Measurements from ENCODE around the gene SLC38A9. TPM values are rescaled to one million over a fixed set of nuclear protein-coding genes. Genes with fewer than 3 reads are reported as not detected.

Gene SLC38A9
- total and polyA plus RNA-seq, 2 donors (not counting 1 experiment from before 2014, with no cell fraction given) = 23.4 to 36.3 TPM

DNA sequence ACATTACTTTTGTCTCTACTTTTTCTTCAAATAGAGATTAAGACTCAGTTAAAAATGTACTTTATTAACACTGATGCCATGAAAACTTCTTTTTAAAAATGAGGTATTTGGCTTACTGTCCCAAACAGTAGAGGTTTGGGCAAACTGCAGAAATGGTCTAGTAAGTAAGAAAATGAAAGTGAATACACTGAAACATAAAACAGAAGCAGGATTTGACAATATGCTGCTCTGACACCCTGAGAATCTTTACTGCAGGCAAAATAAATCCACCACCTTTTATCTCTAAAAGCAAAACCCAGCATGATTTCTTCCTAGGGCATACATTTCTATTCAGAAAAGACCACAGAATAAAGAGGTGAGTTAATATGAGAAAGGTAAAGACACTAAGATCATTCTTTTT lies 86.2 kb downstream of the SLC38A9 start:
- no peaks in the 10 kb centered on the region for H3K4me1 ChIP-seq (ENCODE audit: control insufficient read depth in 2 of 2, insufficient read depth in 2 of 2, low read length in 2 of 2)
- DNase-seq (no peak), ATAC-seq (ENCODE audit: low read depth) (no peak)
- no peak overlapping the region for H3K4me3 ChIP-seq (ENCODE audit: control extremely low read depth in 1 of 5, extremely low read depth in 1 of 5, insufficient read depth in 1 of 5, low read depth in 2 of 5, low read length in 4 of 5)
- no peaks in the 10 kb centered on the region for H3K27me3 ChIP-seq (replicated peaks in 1 of 4; ENCODE audit: control extremely low read depth in 1 of 4, control insufficient read depth in 3 of 4, insufficient read depth in 4 of 4, low read length in 3 of 4)
- no peaks in the 10 kb centered on the region for H3K79me2 ChIP-seq (ENCODE audit: control insufficient read depth, insufficient read depth, low read length)
- H3K9me3 ChIP-seq (ENCODE audit: control extremely low read depth in 1 of 3, control insufficient read depth in 2 of 3, insufficient read depth in 1 of 3, low read length in 2 of 3) = no peaks in the 10 kb centered on the region
- H4K20me1 ChIP-seq (ENCODE audit: control insufficient read depth, insufficient read depth, low read length, poor library complexity, severe bottlenecking) = no peaks in the 10 kb centered on the region
- H3K9ac ChIP-seq (ENCODE audit: low read length) = no peak overlapping the region
- H2AFZ ChIP-seq (ENCODE audit: insufficient read depth, low read depth, low read length, poor library complexity, severe bottlenecking) = no peak overlapping the region
- H3K27ac ChIP-seq (ENCODE audit: low read length in 2 of 2) = no peak overlapping the region
- H3K9me3 Mint-ChIP-seq (ENCODE audit: insufficient read depth) = no peaks in the 10 kb centered on the region
- intact Hi-C loops (cut with micrococcal nuclease) = no loop called here
- no peak overlapping the region for H3K4me2 ChIP-seq (replicated peaks; ENCODE audit: low read depth, low read length, poor library complexity, severe bottlenecking)
- ChIA-PET POLR2A (no interaction called here), CTCF (no interaction called here)
- H3K27ac Mint-ChIP-seq = no peak overlapping the region
- H3K4me3 Mint-ChIP-seq = no peak overlapping the region
- H3K4me1 Mint-ChIP-seq = no peaks in the 10 kb centered on the region
- H3K36me3 ChIP-seq (replicated peaks in 1 of 2; ENCODE audit: control extremely low read depth in 1 of 2, control insufficient read depth in 1 of 2, extremely low read depth in 1 of 2, insufficient read depth in 2 of 2, low read length in 1 of 2) = peaks cover 0 to 3% of the 10 kb centered on the region in 2 experiments
- TF ChIP-seq EZH2 (IDR thresholded peaks at IDR 0.05; ENCODE audit: borderline replicate concordance, insufficient read depth, low read depth, low read length, poor library complexity, severe bottlenecking) (no peak), CTCF (IDR thresholded peaks at IDR 0.05) (no peak)
- no peaks in the 10 kb centered on the region for H3K27me3 Mint-ChIP-seq

- POLR2A ChIA-PET = no interaction called here
- no peaks in the 10 kb centered on the region for H3K4me1 Mint-ChIP-seq
- no peaks in the 10 kb centered on the region for H3K27me3 Mint-ChIP-seq
- Histone ChIP-seq H2AFZ (ENCODE audit: insufficient read depth, low read depth, low read length, poor library complexity, severe bottlenecking) (no peak overlapping the region), H3K4me1 (ENCODE audit: control insufficient read depth in 2 of 2, insufficient read depth in 2 of 2, low read length in 2 of 2) (no peaks in the 10 kb centered on the region), H3K27ac (ENCODE audit: low read length in 2 of 2) (no peak overlapping the region), H3K79me2 (ENCODE audit: control insufficient read depth, insufficient read depth, low read length) (no peaks in the 10 kb centered on the region), H3K9me3 (ENCODE audit: control extremely low read depth in 1 of 3, control insufficient read depth in 2 of 3, insufficient read depth in 1 of 3, low read length in 2 of 3) (no peaks in the 10 kb centered on the region), H3K4me3 (ENCODE audit: control extremely low read depth in 1 of 5, extremely low read depth in 1 of 5, insufficient read depth in 1 of 5, low read depth in 2 of 5, low read length in 4 of 5) (no peak overlapping the region), H3K27me3 (replicated peaks in 1 of 4; ENCODE audit: control extremely low read depth in 1 of 4, control insufficient read depth in 3 of 4, insufficient read depth in 4 of 4, low read length in 3 of 4) (no peaks in the 10 kb centered on the region), H3K9ac (ENCODE audit: low read length) (no peak overlapping the region), H3K36me3 (replicated peaks in 1 of 2; ENCODE audit: control extremely low read depth in 1 of 2, control insufficient read depth in 1 of 2, extremely low read depth in 1 of 2, insufficient read depth in 2 of 2, low read length in 1 of 2) (peaks cover 0 to 3% of the 10 kb centered on the region in 2 experiments), H4K20me1 (ENCODE audit: control insufficient read depth, insufficient read depth, low read length, poor library complexity, severe bottlenecking) (no peaks in the 10 kb centered on the region), H3K4me2 (replicated peaks; ENCODE audit: low read depth, low read length, poor library complexity, severe bottlenecking) (no peak overlapping the region)
- DNase-seq (no peak), ATAC-seq (ENCODE audit: low read depth) (no peak)
- no peak overlapping the region for H3K4me3 Mint-ChIP-seq
- H3K27ac Mint-ChIP-seq = no peak overlapping the region
- TF ChIP-seq CTCF (IDR thresholded peaks at IDR 0.05) (no peak), EZH2 (IDR thresholded peaks at IDR 0.05; ENCODE audit: borderline replicate concordance, insufficient read depth, low read depth, low read length, poor library complexity, severe bottlenecking) (no peak)
- no peaks in the 10 kb centered on the region for H3K9me3 Mint-ChIP-seq (ENCODE audit: insufficient read depth)
- intact Hi-C loops (cut with micrococcal nuclease) = no loop called here
- 94% methylated on average over 3 of the region's 4 CpGs for WGBS (ENCODE audit: insufficient coverage)
- CTCF ChIA-PET = no interaction called here
These were observed 86.6 kb downstream of the SLC38A9 start for GRCh38 chr5:55625589-55625909.

Data from B cell (primary cell).